ENCODE measurements around the gene RNF26.

The RNF26 gene

DNA sequence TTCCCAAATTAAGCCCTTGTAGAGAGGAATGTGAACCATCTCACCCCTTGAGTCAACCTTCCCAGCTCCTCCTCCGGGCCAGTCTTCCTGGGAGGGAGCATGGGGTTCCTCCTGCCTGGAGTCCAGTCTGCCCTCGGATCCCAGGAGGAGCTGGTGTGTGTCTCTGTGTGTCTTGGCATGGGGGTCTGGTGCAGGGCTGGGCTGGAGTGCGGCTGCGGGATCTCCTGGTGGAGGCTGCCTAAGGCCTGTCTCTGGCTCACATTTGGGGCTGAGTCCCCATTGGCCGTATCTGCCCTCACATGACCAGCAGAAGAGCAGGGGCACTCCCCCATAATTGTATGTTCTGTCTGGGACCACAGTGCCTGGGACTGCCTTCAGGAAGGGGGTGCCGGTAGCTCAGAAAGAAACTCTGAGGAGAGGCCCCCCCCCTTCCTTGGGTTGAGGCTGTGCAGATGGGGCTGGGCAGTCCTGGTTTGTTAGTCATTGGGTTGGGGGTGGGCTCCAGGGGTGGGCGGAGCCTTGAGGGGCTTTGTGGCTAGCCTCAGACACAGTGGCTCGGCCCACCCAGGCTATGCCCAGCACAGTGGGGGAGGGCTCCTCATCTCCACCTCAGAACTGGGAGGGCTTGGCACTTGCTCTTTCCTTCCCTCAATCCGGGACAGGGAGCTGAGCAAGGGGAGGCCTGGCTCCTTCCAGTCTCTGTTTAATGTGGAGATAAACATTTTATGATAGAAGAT is 3.4 kb downstream of the RNF26 start:
- DNase-seq: no peak

DNA sequence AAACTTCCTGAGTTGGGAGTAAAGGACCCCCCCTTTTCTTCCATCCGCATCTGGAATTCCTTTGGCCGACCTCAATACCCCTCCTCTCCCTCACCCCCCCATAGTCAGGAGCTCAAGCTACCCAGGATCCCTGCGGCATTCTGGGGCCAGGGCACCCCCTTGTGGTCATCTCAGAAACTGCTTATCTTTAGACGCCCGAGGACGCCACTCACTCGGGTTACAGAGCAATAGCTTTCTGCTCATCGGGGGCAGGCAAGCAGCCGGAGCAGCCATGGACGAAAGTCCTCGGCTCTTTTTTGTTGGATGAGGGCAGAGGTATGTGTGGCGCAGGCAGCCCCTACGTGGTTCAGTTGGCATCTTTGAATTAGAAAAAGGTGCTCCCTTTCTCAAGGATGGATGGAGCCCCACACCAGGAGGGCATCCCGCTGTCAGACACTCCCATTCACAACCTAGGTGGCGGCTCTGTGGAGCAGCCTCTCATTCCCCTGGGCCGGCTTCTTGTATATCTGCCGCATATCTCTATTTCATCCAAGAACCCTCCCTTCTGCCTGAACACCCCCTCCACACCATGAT is 4.1 kb downstream of the RNF26 start:
- peak; percentile 60 for DNase-seq

DNA sequence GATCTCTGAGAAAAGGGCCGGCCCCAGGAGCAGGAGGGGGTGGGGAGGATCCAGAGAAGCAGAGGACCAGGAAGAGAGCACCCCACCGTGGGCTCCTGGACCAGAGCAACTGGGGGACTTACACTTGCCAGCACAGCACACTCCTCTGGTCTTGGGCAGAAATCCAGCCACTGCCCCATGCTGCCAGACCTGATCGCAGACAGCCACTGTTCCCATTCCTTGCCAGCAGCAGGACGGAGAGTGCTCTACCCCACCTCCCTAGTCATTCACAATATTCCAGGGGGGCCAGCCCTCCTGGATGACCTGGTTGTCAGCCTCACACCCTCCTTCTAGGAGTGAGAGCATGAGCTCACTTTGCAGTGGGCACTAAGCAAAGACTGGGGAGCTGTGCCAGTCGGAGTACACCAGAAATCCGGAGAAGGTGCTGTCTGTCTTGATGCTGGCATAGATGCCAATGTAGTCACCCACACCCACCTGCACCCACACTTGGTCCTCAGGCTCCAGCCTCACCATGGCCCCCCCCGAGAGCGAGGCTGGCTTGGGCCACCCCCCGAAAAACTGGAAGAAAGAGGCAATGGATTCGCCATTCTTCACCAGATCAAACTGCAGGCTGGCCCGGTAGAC is 4.8 kb downstream of the RNF26 start:
- DNase-seq: no peak

DNA sequence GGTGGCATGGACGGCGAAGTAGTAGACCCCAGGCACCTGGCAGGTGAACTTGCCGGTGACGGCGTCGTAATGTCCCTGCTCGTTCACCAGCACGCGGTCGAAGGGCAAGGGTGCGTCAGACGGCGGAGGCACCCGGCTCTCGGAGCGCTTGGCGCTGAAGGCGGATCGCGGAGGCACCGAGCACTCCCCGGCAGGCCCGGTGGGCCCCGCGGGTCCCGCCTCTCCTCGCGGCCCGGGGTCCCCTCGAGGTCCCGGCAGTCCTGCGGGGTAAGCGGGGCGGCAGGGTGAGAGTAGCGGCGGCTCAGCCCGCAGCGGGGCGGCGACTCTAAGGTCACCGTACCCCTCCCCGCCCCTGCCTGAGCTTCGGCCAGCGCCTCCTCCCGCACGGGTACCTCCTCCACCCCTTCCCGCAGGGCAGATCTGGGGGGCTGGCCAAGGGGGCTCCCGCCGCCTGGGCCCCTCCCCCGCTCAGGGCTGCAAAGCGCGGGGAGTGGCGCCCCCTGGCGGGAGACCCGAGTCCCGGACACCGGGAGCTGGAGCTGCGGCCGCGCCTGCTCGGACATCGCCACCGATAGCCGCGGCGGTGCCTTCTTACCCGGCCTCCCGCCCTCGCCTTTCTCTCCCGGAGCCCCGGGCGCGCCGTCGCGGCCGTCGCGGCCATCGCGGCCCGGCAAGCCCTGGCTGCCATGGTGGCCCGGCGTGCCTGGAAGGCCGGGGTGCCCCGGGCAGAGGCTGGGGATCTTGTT is 5.4 kb downstream of the RNF26 start:
- no peak for DNase-seq

DNA sequence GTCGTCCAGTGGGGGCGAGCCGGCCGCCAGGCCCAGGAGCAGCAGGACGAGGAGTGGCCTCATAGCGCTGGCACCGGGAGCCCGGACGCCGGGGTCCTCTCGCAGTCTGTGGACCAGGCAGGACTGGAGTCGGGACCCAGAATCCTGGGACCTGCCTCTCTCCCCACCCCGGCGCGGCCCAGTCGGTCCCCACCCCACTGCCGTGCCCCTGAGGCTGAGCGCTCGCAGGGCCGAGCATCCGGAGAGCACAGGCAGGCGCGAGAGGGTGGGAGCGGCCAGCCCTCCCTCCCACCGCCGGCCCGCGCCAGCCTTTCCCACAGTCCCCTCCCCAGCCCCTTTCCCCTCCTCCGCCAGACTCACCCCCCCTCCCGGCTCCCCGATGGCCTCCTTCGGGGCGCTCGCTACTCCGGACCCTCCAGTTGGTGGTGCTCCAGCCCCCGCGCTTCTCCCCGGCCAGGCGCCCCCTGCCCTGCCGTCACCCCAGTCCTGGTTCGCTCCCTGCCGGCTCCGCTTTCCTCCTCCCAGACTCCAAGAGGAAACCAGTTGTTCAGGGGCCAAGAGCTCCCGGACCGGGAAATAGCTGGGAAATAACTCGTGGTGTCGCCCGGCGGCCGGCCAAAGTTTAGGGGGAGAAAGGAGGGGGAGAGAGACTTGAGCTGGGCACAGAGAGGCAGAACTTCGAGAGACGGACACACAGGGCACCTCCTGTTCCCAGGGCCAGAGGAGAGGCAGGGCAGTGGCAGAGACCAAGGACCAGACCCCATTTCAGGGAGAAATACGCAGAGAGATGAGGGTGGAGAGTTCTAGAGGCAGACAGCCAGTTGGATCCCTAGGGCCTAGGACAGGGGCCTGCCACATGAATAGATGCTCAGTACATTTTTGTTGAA is 6.3 kb downstream of the RNF26 start, which contains the start of gene C1QTNF5:
Gene C1QTNF5 (minus strand): TSS at position 549 of the 887 bp plus-strand sequence. CDS start 486 bp downstream, at position 63.
- DNase-seq: no peak

DNA sequence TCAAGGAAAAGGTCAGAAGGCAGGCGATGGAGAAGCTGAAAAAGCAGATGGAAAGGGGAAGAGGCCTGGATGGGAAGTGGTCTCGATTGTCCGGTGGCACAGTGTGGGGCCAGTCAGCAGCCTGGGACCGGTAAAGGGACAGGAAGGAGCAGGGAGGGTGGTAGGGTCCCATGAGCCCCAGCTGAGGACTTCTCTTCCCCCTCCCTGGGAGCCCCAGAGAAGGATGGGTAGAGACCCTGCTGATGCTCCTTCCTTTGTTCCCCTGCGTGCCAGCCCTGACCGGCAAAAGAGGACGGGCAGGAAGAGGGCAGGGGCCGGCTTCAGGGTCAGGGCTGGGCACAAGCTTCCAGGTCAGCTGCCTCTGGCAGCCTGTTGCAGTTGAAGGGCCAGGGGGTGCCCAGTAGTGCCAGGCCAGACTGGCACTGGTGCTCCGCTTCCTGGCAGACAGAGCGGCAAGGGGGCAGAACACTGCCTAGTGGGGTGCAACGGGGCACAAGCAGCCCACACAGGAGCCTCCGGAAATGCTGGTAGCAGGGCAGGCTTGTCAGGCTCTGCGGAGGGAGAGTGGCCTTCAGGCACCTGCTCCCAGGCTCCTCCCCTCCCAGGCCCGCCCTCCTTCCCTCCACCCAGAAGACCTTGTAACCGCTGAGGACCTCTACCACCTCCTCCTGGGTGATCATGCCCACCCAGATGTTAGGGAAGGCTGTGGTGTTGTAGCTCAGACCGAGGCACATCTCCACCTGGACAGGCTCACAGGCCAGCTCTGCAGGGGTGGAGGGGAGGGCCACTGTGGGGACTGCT is 7.1 kb downstream of the RNF26 start:
- no peak for DNase-seq

DNA sequence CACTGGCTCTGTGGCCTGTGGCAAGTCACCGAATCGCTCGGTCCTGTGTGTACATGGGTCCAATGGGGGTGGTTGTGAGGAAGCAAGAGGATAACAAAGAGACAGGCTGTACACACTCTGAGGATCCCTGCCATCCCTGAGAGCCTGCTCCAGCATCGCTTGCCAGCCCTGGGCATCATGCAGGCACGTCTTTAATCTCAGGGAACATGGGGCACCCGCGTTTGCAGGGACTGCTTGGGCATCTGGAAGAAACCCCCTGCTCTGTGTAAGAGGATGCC is 7.6 kb downstream of the RNF26 start:
- DNase-seq: no peak

DNA sequence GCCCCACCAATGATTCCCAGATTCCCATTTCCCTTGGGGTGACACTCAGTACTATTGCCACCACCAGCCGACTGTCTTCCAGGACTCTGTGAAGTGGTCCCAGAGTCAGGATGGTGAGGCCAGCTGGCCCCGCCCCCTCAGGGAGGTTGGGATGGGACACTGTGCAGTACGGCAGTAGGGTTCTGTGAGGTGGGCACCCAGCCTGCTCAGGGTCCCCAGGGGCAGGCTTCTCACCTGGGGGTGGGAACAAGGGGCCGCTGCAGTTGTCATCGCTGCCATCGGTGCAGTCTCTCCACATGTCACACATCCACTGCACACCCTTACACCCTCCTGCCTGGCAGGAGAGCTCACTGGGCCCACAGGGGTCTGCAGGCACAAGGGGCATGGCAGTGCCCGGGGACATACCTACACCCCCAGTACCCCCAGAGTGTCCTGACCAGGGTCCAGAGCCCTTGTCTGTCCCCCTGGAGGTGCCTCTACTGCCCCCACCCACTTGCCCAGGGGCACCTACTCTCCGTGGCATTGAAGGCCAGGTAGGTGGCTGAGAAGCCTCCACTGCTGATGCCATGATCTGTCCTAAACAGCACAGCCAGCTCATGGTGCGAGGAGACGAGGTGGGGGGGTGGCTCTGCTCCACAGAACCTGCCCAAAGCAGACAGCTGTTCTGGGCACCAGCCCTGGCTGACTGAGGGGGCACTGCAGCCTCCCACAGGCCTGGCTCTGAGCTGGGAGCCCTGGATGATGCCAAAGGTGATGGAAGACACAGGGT is 8.2 kb downstream of the RNF26 start:
- no peak for DNase-seq

DNA sequence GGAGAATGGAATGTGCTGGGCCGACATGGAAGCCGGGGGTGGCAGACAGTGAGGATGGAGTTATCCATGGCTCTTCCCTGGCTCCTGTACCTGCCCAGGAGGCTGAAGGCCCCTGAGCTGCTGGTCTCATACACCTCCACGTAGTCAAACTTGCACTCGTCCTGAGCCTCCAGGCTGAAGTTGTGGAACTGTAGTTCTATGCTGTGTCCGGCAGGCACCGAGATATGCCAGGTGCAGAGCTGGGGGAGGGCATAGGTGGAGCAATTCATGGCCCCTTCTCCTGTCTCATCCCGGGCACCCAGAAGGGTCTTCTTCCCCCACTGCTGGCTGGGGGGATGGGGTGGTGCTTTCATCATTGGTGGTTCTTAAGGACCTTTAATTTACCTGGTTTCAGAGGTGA is 9.4 kb downstream of the RNF26 start:
- no peak for DNase-seq

DNA sequence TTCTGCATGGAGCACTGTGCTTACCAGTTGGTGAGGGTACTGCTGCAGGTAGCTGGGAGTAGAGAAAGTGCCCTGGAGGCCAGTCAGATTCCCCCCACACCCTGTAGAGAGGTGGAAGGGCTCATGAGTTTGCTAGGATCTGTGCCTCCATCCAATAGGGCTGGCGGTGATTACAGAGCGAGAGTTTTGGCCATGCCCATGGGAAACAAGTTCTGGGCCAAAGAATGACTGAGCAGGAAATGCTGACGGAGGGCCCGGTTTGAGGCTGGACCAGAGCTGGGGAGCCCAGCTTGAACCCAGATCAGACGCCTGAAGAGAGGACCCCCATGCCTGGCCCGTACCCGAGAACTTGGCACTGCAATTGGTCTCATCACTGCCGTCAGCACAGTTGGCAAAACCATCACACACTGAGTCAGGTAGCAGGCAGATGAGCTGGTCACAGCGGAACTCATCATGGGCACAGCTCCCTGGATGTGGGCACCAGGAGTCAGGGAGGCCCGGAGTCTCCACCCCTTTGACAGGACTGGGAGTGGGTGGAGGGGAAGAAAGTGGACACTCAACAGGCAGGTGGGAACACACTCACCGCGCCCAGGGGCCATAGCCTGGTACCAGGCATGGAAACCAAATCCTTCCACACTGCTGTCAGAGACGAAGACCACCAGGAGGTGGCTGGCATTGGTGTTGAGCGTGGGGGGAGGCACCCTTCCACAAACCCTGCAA is 10.1 kb downstream of the RNF26 start:
- no peak for DNase-seq

DNA sequence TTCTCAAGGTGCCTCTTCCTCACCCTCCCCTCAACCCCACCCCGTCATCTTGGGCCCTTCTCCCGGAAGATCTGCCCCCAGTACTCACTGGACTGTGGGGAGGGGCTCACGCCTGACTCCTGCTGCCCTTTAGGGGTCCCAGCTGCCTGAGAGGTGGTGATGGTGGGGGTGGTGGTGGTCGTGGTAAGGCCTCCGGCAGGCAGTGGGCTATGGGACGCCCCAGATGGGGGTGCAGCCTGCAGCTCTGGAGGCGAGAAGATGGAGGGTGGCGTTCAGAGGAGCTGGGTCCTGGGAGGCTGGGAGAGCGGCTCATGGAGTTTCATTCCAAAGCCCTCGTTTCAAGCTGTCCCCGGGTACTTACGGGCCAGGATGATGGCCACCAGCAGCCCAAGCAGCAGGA is 11.4 kb downstream of the RNF26 start:
- no peak for DNase-seq

DNA sequence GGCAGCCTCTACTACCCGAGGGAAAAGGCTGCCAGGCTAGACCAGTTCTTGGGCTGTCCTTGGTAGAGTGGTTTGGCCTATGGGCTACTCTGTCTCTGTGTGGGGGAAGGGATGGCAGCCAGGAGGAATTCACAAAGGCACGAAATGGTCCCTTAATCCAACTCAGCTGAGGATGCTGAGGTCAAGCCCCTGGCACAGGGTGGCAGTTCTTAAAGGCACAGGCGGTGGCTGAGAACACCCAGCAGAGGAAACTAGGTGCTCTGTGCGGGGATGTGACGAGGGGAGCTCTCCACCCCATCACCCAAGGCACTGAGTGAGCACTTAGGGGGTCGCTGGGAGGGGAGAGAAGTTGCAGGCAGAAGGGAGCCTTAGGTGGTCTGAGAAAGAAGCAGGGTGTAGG is 12.3 kb downstream of the RNF26 start, which contains the start of gene MFRP:
Gene MFRP (minus strand): TSS at position 101 of the 400 bp plus-strand sequence. CDS start 192 bp downstream, outside the sequence.
- DNase-seq: no peak

DNA sequence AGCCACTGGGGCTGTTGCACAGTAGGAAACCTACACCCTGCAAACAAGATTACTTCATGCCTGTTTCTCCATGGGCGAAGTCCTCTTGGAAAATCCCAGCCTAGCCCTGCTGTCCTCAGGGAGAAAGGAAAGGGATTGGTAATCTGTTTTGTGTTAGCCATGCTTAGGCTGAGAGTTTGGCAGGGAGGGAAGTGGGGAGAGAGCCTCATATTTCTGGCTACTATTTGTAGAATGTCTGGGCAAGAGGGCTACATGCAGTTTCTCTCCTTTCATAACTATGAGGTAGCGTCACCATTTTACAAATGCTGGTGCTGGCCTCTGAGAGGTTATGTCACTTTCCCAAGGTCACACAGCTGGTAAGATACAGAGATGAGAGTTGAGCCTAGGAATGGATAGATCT is 12.9 kb downstream of the RNF26 start:
- DNase-seq: no peak

DNA sequence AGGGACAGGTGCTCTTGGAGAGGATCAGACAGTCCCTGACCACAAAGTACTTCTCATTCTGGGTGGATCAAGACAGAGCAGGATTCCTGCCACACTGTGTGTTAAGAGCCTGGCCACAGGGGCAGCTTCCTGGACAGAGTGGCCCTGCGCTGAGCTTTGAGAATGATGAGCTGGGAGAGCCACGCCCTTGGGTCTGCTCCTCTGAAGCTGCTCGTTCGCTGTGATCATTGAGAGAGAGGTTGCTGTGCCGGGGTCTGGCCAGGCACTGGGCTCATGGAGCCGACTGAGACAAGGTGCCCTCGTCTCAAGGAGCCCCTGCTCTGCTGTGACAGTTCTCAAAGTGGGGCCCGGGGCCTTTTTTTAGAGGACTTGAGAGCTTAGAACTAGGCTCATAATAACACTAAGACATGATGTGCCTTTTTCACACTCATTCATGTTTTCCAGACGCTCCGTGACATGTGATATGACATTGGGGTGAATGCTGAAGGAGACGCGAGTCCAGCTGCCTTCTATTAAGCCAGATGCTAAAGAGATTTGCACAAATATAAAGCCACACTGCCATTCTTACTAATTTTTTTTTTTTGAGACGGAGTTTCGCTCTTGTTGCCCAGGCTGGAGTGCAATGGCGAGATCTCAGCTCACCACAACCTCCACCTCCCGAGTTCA is 13.7 kb downstream of the RNF26 start:
- DNase-seq: no peak

DNA sequence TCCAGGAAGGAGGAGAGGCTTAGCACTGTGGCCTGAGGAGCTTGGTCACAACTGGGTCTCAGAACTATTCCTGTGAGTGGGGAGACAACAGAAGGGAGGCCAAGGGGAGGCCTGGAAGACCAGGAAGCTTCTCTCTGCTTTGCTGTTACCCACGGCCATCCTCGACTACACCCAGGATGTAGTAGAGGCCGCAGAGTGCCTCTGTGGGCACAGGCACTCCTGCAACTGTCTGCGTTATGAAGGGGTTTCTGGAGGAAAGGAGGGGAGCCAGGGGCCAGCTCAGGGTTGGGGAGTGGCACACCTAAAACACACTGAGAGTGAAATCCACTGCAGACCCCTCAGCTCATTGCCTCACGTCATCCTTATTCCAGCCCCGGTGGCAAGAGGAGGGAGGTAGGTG is 16.0 kb downstream of the RNF26 start:
- DNase-seq: no peak

DNA sequence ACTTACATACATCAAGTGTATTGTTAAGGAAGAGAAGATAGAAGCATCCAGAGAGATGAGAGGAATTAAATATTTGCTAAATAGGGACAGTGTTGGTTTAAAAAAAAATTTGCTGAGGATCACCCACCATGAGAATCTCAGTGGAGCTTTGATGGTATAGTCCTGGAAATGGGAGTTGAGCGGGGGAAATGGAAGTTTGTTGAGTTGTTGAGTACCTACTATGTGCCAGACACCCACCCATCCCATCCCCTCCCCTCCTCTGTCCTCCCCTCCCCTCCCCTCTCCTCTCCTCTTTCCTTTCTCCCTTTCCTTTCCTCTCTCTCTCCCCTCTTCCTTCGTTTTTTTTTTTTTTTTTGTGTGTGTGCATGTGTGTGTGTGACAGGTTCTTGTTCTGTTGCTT is 16.9 kb downstream of the RNF26 start:
- no peak for DNase-seq

DNA sequence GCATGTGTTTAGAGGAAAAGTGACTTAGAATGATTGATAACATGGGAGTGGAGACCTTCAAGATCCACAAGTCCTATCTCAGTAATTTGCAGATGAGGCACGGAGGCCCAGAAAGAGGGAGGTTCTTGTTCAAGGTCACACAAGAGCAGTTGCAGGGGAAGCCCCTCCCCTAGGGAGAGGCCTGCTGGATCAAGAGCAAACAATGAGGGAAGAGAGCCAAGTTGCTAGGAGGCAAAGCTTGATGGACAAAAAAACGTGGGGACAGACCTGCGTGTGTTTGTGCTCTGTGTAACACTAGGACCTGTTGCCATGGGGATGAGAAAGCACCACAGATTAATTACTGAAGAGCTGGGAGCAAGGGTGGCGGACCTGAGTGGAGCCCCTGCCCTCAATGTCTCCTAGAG is 18.5 kb downstream of the RNF26 start:
- no peak for DNase-seq

DNA sequence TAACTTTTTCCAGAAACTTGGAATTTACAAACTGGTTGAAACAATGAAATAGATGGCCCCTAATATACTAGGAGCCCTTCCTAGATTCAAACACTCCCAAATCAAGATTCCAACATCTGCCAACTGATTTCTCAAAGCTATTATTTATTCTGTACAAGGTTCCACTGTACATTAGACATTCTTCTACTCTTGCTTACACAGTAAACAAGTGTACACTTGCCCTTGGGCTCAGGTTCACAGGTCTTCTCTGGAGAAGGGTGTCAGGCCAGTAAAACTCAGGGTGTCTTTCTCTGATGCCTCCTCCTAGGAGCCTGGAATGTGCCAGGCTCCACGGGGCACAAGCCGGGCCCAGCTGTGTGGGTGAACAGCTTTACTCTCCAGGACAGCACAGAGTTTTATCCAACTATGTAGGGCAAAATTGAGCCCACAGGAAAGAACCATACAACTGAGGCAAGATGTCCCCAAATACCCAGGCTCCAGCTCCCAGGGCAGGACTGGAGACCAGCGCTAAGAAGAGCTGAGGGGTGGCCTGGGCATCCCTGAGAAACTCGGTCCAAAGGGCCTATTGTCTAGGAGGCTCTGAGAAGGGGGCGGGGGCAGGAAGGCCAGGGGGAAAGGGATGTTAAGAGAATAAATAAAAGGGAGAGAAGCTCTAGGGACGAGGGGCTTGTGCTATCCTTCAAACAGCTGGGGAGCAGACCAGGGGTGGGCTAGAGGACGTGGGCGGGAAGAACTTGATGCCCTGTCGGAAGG is 20.9 kb downstream of the RNF26 start:
- no peak for DNase-seq

All from activated gamma-delta T cell treated with Interleukin-2 at 50 U/mL for 16 hours (primary cell).